CD14-positive monocyte (primary cell): ENCODE measurements around the gene TMEM259. TPM values are rescaled to one million over a fixed set of nuclear protein-coding genes. Genes with fewer than 3 reads are reported as not detected.

Experiments
- DNase-seq, 3 donors: peaks; one replicate each; pipeline ENCODE4 v3.0.0-alpha.2; 2011 to 2022
- H2AFZ ChIP-seq: 2 replicates; pipeline ENCODE4 v1.6.0; 2012; ENCODE audit warnings: mild to moderate bottlenecking, low read depth, low read length, inconsistent platforms; ENCODE audit not compliant: insufficient read depth, poor library complexity, severe bottlenecking
- H3K27ac ChIP-seq, 2 donors: 1 replicate in 1 of 2; 2 replicates in 1 of 2; pipeline ENCODE4 v1.5.1; 2012 to 2013; ENCODE audit warnings: low read length in 2 of 2, control low read depth in 1 of 2, inconsistent platforms in 1 of 2, low read depth in 1 of 2, mild to moderate bottlenecking in 1 of 2
- H3K27me3 ChIP-seq, 2 donors: one replicate each; pipeline versions ENCODE4 v1.6.0 to v1.6.1; 2011 to 2013; ENCODE audit warnings: low read length in 2 of 2; ENCODE audit not compliant: control insufficient read depth in 2 of 2, insufficient read depth in 2 of 2
- H3K36me3 ChIP-seq, 2 donors: replicated peaks in 1 of 2; 1 replicate in 1 of 2; 2 replicates in 1 of 2; pipeline versions ENCODE4 v1.5.1 to v1.6.1; 2012 to 2013; ENCODE audit warnings: low read length in 2 of 2, control low read depth in 1 of 2, inconsistent platforms in 1 of 2, mild to moderate bottlenecking in 1 of 2; ENCODE audit not compliant: insufficient read depth in 2 of 2, control insufficient read depth in 1 of 2
- H3K4me1 ChIP-seq, 2 donors: 1 replicate in 1 of 2; 2 replicates in 1 of 2; pipeline versions ENCODE4 v1.5.1 to v1.6.1; 2012 to 2013; ENCODE audit warnings: low read length in 2 of 2, control low read depth in 1 of 2, inconsistent platforms in 1 of 2, mild to moderate bottlenecking in 1 of 2, moderate library complexity in 1 of 2; ENCODE audit not compliant: insufficient read depth in 2 of 2, control insufficient read depth in 1 of 2
- H3K4me2 ChIP-seq: replicated peaks from 2 replicates; pipeline ENCODE3; 2012; ENCODE audit warnings: low read length, moderate library complexity, mild to moderate bottlenecking; ENCODE audit not compliant: poor library complexity, severe bottlenecking; ENCODE audit errors: extremely low read depth
- H3K4me3 ChIP-seq, 3 experiments: fragments of 200-600 bp in 1 of 3; sonication (generic) in 1 of 3; replicated peaks in 1 of 3; 1 replicate in 2 of 3; 2 replicates in 1 of 3; pipeline ENCODE4 v1.5.1; 2011 to 2013; ENCODE audit warnings: low read length in 3 of 3, mild to moderate bottlenecking in 3 of 3, control low read depth in 2 of 3, low read depth in 2 of 3, inconsistent platforms in 1 of 3, moderate library complexity in 1 of 3
- H3K79me2 ChIP-seq: 2 replicates; pipeline ENCODE4 v1.6.0; 2012; ENCODE audit warnings: mild to moderate bottlenecking, control low read depth, inconsistent platforms, low read length, moderate library complexity; ENCODE audit not compliant: insufficient read depth
- H3K9ac ChIP-seq: 2 replicates; pipeline ENCODE4 v1.6.0; 2017; ENCODE audit warnings: low read length, mild to moderate bottlenecking; ENCODE audit not compliant: insufficient read depth, poor library complexity, severe bottlenecking
- H3K9me3 ChIP-seq, 2 donors: replicated peaks in 1 of 2; 1 replicate in 1 of 2; 2 replicates in 1 of 2; pipeline versions ENCODE4 v1.5.1 to v1.6.1; 2012 to 2013; ENCODE audit warnings: low read length in 2 of 2, control low read depth in 1 of 2; ENCODE audit not compliant: control insufficient read depth in 1 of 2, insufficient read depth in 1 of 2
- H4K20me1 ChIP-seq: 2 replicates; pipeline ENCODE4 v1.6.0; 2012; ENCODE audit warnings: mild to moderate bottlenecking, low read length, control low read depth, moderate library complexity; ENCODE audit not compliant: insufficient read depth
- H3K27ac Mint-ChIP-seq, 7 donors: one replicate each; pipeline ENCODE4 v1.8.0; 2020; ENCODE audit warnings: mild to moderate bottlenecking in 7 of 7, mixed read lengths in 7 of 7, moderate library complexity in 6 of 7, inconsistent platforms in 2 of 7
- H3K27me3 Mint-ChIP-seq, 3 donors: one replicate each; pipeline ENCODE4 v1.8.0; 2021 to 2022; ENCODE audit warnings: low read depth in 3 of 3, mild to moderate bottlenecking in 3 of 3, mixed read lengths in 3 of 3, moderate library complexity in 3 of 3, inconsistent platforms in 1 of 3
- H3K36me3 Mint-ChIP-seq, 2 donors: one replicate each; pipeline ENCODE4 v1.8.0; 2020; ENCODE audit warnings: mixed read lengths in 2 of 2, inconsistent platforms in 1 of 2, mild to moderate bottlenecking in 1 of 2
- H3K4me1 Mint-ChIP-seq: one replicate; pipeline ENCODE4 v1.8.0; 2020; ENCODE audit warnings: mild to moderate bottlenecking, mixed read lengths
- H3K4me3 Mint-ChIP-seq, 2 donors: one replicate each; pipeline ENCODE4 v1.8.0; 2020; ENCODE audit warnings: mild to moderate bottlenecking in 2 of 2, mixed read lengths in 2 of 2, moderate library complexity in 1 of 2
- H3K9me3 Mint-ChIP-seq, 7 donors: one replicate each; pipeline ENCODE4 v1.8.0; 2020 to 2022; ENCODE audit warnings: mixed read lengths in 7 of 7, mild to moderate bottlenecking in 6 of 7, moderate library complexity in 6 of 7, inconsistent platforms in 2 of 7
- CTCF ChIP-seq: fragments of 200-600 bp; IDR thresholded peaks from one replicate; pipeline ENCODE4 v1.8.0; 2022; ENCODE audit warnings: antibody characterized with exemption, mild to moderate bottlenecking
- WGBS: methylation state at CpG from one replicate; pipeline ENCODE4 v1.1.5; 2013; ENCODE audit warnings: missing lambda C conversion rate; ENCODE audit not compliant: insufficient coverage; 5-methylcytosine and 5-hydroxymethylcytosine counted together
- intact Hi-C, 2 donors: fragments of 100-400 bp; cut with micrococcal nuclease; formaldehyde crosslinking; loops; one replicate each; pipeline versions ENCODE4 v1.15.0 to v1.15.1; 2023
- polyA plus RNA-seq, 3 donors: library from polyadenylated mRNA; depleted of rRNA in 1 of 3; unstranded in 2 of 3; stranded (reverse) in 1 of 3; fragments of 300-500 nt in 2 of 3; fragments of >200 nt in 1 of 3; fragmentation: Illumina TruSeq in 2 of 3; gene quantifications; 1 replicate in 2 of 3; 2 replicates in 1 of 3; pipeline ENCODE4 v1.2.3, GENCODE V29; 2012 to 2021

The TMEM259 gene
- polyA plus RNA-seq, 3 donors: 37.4 to 417 (median 45.0) TPM

GRCh38 chr19:998064-998463 lies 22.9 kb downstream of the TMEM259 start:
- peaks cover 14 to 71% of the 10 kb centered on the region in 2 donors for H3K27me3 ChIP-seq
- peaks cover 12% of the 10 kb centered on the region for H3K4me1 Mint-ChIP-seq
- TF ChIP-seq CTCF: no peak
- no peak overlapping the region for H3K9ac ChIP-seq
- H3K4me2 ChIP-seq: no peak overlapping the region
- no peak for DNase-seq
- peaks cover 0 to 16% (median 9%) of the 10 kb centered on the region in 7 donors for H3K9me3 Mint-ChIP-seq
- no peaks in the 10 kb centered on the region for H3K36me3 ChIP-seq
- peaks cover 5% of the 10 kb centered on the region for H4K20me1 ChIP-seq
- peaks cover 19 to 20% of the 10 kb centered on the region in 2 donors for H3K4me1 ChIP-seq
- peaks cover 0 to 8% of the 10 kb centered on the region in 2 donors for H3K9me3 ChIP-seq
- peaks cover 0 to 7% of the 10 kb centered on the region in 2 donors for H3K36me3 Mint-ChIP-seq
- no peak overlapping the region for H3K27ac ChIP-seq
- intact Hi-C loops: no loop called here
- H3K27ac Mint-ChIP-seq: no peak overlapping the region
- peaks cover 55 to 82% (median 64%) of the 10 kb centered on the region in 3 donors for H3K27me3 Mint-ChIP-seq
- H3K4me3 Mint-ChIP-seq: peak overlapping the region in 1 of 2 donors; percentile 78
- H3K4me3 ChIP-seq: no peak overlapping the region
- WGBS: 66% methylated on average over 5 of the region's 6 CpGs
- H2AFZ ChIP-seq: no peak overlapping the region
- H3K79me2 ChIP-seq: no peaks in the 10 kb centered on the region

GRCh38 chr19:996051-996838 lies 24.7 kb downstream of the TMEM259 start:
- Mint-ChIP-seq H3K9me3 (peaks cover 0 to 16% (median 7%) of the 10 kb centered on the region in 7 donors), H3K27ac (no peak overlapping the region), H3K4me1 (peaks cover 11% of the 10 kb centered on the region), H3K36me3 (peaks cover 7 to 11% of the 10 kb centered on the region in 2 donors), H3K27me3 (peaks cover 49 to 65% (median 54%) of the 10 kb centered on the region in 3 donors), H3K4me3 (peak overlapping the region in 1 of 2 donors; percentile 71)
- intact Hi-C loops: no loop called here
- peak in 1 of 3 donors; percentile 34 for DNase-seq
- peaks cover 13 to 15% of the 10 kb centered on the region in 2 donors for H3K4me1 ChIP-seq
- H3K4me3 ChIP-seq: no peak overlapping the region
- TF ChIP-seq CTCF: no peak
- peaks cover 0 to 8% of the 10 kb centered on the region in 2 donors for H3K9me3 ChIP-seq
- 24% methylated on average over 62 of the region's 64 CpGs for WGBS
- peaks cover 9% of the 10 kb centered on the region for H4K20me1 ChIP-seq
- peaks cover 14 to 58% of the 10 kb centered on the region in 2 donors for H3K27me3 ChIP-seq
- H3K4me2 ChIP-seq: no peak overlapping the region
- no peak overlapping the region for H2AFZ ChIP-seq
- no peaks in the 10 kb centered on the region for H3K36me3 ChIP-seq
- H3K9ac ChIP-seq: no peak overlapping the region
- H3K27ac ChIP-seq: no peak overlapping the region
- H3K79me2 ChIP-seq: no peaks in the 10 kb centered on the region
